Measurements from ENCODE around the gene MUC22. TPM values are rescaled to one million over a fixed set of nuclear protein-coding genes. Genes with fewer than 3 reads are reported as not detected.

The MUC22 gene
- total RNA-seq, 2 experiments from 2014 or later = not detected

GRCh38 chr6:30979690-30980089 is 30.6 kb upstream of the MUC22 start:
- Histone ChIP-seq H3K27ac (ENCODE audit: low read depth in 1 of 2, low read length in 2 of 2) (no peak overlapping the region), H3K4me1 (ENCODE audit: insufficient read depth, low read length) (no peaks in the 10 kb centered on the region), H3K9me3 (ENCODE audit: control insufficient read depth in 1 of 2, insufficient read depth in 1 of 2, low read length in 2 of 2) (no peaks in the 10 kb centered on the region), H3K36me3 (ENCODE audit: insufficient read depth, low read length) (no peaks in the 10 kb centered on the region), H3K27me3 (ENCODE audit: control insufficient read depth in 1 of 2, insufficient read depth in 2 of 2, low read length in 2 of 2) (peaks cover 4 to 6% of the 10 kb centered on the region in 2 experiments), H3K4me3 (ENCODE audit: low read length) (no peak overlapping the region)
- ChIA-PET CTCF (interaction anchor here (1.1 kb wide), 1 partner anchor 20 kb away, joined by 3 read pairs; no protein-coding TSS in a partner anchor), POLR2A (no interaction called here)
- Mint-ChIP-seq H3K27me3 (peaks cover 42% of the 10 kb centered on the region), H3K9me3 (no peaks in the 10 kb centered on the region), H3K36me3 (ENCODE audit: low read depth) (no peaks in the 10 kb centered on the region), H3K27ac (no peak overlapping the region), H3K4me1 (ENCODE audit: low read depth) (no peaks in the 10 kb centered on the region), H3K4me3 (no peak overlapping the region)
- no peak for DNase-seq
- no peak for ATAC-seq (ENCODE audit: poor library complexity)
- intact Hi-C loops (cut with DNase I, micrococcal nuclease) = loop anchor here in 1 of 2 experiments (5.0 kb wide), 1 partner anchor 47 kb away; the partner anchor contains the start of gene SFTA2
- no peak for TF ChIP-seq CTCF (IDR thresholded peaks at IDR 0.05)

GRCh38 chr6:30981942-30982772 is 28.1 kb upstream of the MUC22 start:
- no peak for DNase-seq
- H3K4me1 ChIP-seq (ENCODE audit: insufficient read depth, low read length) = no peaks in the 10 kb centered on the region
- no peak overlapping the region for H3K27ac ChIP-seq (ENCODE audit: low read depth in 1 of 2, low read length in 2 of 2)
- no peak overlapping the region for H3K4me3 ChIP-seq (ENCODE audit: low read length)
- Mint-ChIP-seq H3K27me3 (peaks cover 42% of the 10 kb centered on the region), H3K4me3 (no peak overlapping the region), H3K4me1 (ENCODE audit: low read depth) (no peaks in the 10 kb centered on the region), H3K27ac (no peak overlapping the region), H3K36me3 (ENCODE audit: low read depth) (no peaks in the 10 kb centered on the region), H3K9me3 (no peaks in the 10 kb centered on the region)
- TF ChIP-seq CTCF (IDR thresholded peaks at IDR 0.05) = no peak
- no peaks in the 10 kb centered on the region for H3K9me3 ChIP-seq (ENCODE audit: control insufficient read depth in 1 of 2, insufficient read depth in 1 of 2, low read length in 2 of 2)
- intact Hi-C loops (cut with DNase I, micrococcal nuclease) = no loop called here
- no peaks in the 10 kb centered on the region for H3K36me3 ChIP-seq (ENCODE audit: insufficient read depth, low read length)
- H3K27me3 ChIP-seq (ENCODE audit: control insufficient read depth in 1 of 2, insufficient read depth in 2 of 2, low read length in 2 of 2) = peaks cover 4 to 6% of the 10 kb centered on the region in 2 experiments
- no peak for ATAC-seq (ENCODE audit: poor library complexity)
- POLR2A ChIA-PET = interaction anchor here (0.8 kb wide), 1 partner anchor 27 kb away, joined by 3 read pairs; no protein-coding TSS in a partner anchor
- CTCF ChIA-PET = no interaction called here

- intact Hi-C loops (cut with DNase I, micrococcal nuclease) = no loop called here
Measured at GRCh38 chr6:30983439-30983838, 26.8 kb upstream of the MUC22 start, which contains the start of gene MUC21. TSS of gene MUC21 (plus strand) at chr6:30983718. CDS start at chr6:30983959, 241 bp downstream.

More at GRCh38 chr6:30983439-30983838, 26.8 kb upstream of the MUC22 start, which contains the start of gene MUC21:
- CTCF ChIA-PET = no interaction called here
- H3K4me3 ChIP-seq (ENCODE audit: low read length) = no peak within 1 kb of the TSS
- H3K9me3 Mint-ChIP-seq = no peaks in the 10 kb centered on the region
- ATAC-seq (ENCODE audit: poor library complexity) = no peak
- no peaks in the 10 kb centered on the region for H3K4me1 ChIP-seq (ENCODE audit: insufficient read depth, low read length)
- H3K27me3 Mint-ChIP-seq = peaks cover 39% of the 10 kb centered on the region
- no peaks in the 10 kb centered on the region for H3K9me3 ChIP-seq (ENCODE audit: control insufficient read depth in 1 of 2, insufficient read depth in 1 of 2, low read length in 2 of 2)
- no peak within 1 kb of the TSS for H3K27ac ChIP-seq (ENCODE audit: low read depth in 1 of 2, low read length in 2 of 2)
- H3K36me3 ChIP-seq (ENCODE audit: insufficient read depth, low read length) = no peaks in the 10 kb centered on the region
- no peak for TF ChIP-seq CTCF (IDR thresholded peaks at IDR 0.05)
- H3K36me3 Mint-ChIP-seq (ENCODE audit: low read depth) = no peaks in the 10 kb centered on the region
- H3K27me3 ChIP-seq (ENCODE audit: control insufficient read depth in 1 of 2, insufficient read depth in 2 of 2, low read length in 2 of 2) = peaks cover 4 to 6% of the 10 kb centered on the region in 2 experiments
- no peak within 1 kb of the TSS for H3K4me3 Mint-ChIP-seq
- H3K4me1 Mint-ChIP-seq (ENCODE audit: low read depth) = no peaks in the 10 kb centered on the region
- POLR2A ChIA-PET = no interaction called here
- no peak for DNase-seq
- no peak within 1 kb of the TSS for H3K27ac Mint-ChIP-seq
